GM19438 (cell line): ENCODE results near the gene PLB1.

Source experiments
- ATAC-seq: cut with Tn5 transposase; IDR thresholded peaks from one replicate; pipeline ENCODE4 v1.9.1; 2021; ENCODE audit warnings: low read depth; ENCODE audit not compliant: unreplicated experiment

The PLB1 gene

DNA sequence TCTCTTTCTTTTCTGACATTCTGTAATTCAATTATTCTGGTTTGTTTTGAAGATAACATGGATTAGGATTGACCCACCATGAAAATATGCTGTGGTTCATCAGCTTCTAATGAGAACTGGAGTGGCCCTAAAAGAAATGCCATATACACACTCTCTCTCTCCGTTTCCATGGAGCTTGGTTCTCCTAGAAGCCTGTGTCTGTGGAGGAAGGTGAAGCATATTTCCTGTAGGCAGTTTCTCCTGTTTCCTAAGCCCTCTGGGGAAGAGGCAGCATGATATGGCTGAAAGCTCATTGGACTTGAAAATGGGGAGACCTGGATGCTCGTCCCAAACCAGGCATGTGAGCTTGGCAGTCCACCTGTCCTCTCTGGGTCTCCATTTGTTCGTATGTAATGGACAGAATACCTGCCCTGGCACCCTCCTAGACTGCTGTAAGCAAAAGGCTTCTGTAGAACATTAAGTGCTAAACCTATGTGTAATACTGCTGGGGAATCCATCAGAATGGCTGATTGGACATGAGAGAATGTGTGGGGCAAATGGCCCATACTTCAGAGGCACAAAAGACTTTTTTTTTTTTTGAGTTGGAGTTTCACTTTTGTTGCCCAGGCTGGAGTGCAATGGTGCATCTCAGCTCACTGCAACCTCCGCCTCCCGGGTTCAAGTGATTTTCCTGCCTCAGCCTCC, 180.4 kb downstream of the PLB1 start:
- ATAC-seq: no peak

DNA sequence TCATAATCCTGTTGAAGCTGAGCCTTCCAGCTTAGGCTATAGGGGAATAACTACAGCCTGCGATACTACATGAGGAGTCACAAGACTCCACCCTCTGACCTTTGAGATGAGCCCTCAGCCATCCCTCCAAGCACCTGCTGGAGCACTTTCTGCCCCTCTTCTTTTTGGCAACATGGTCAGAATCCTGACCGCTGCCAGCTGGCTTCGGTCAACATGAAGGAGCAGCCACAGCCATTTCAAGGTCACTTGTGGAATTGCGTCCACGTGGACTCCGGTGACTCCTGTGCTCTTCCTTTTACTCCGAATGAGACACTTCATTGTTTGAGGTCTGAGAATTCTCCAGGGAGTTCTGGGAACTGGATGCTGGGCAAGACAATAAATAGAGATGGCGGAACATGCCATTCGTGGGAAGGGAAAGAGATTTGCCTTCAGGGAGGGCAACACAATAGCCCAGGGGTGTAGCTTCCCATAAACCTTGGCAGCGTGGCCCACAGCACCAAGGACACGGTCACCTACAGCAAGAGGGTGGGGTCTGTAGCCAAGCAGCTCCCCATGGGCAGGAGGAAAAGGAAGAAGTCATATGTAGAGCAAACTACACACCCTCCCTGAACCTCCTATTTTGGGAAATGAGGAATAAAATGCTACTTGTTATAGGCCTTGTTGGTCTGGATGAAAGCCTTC, 182.5 kb downstream of the PLB1 start:
- ATAC-seq: no peak

DNA sequence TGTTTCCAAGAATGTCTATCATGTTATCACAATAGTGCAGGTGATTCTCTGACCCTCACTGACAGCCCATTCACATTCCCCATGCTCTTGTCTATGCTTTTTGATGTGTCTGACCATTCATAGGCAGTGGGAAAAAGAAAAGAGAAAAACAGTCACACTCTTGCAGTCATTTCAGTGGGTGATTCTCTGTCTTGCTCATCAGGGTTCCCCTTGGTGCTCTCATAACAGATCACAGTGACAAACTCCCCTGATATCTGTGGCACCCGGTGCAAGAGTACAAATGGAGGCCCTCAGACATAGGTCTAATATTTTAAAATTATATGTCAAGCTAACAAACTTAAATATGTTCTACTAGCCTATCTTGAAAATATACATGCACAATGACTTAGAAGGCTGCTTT, 183.1 kb downstream of the PLB1 start:
- no peak for ATAC-seq

DNA sequence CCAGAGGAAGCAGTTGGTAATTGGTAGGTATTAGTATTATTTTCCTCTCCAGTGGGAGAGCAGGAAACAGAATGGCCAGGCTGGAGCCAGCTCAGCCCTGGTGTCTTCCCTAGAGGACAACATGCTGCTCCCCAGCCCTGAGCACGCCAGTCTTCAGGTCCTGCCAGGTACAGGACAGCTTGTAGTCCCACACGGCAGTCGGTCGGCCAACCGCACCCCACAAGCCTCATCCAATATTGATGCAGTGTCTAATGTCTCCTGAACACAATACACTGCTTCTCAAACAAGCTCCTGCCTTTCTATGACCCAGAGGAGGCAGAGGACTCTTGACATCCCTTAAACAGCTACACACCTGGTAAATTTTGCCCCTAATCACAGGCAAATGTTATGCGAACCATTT, 184.8 kb downstream of the PLB1 start:
- ATAC-seq: no peak

DNA sequence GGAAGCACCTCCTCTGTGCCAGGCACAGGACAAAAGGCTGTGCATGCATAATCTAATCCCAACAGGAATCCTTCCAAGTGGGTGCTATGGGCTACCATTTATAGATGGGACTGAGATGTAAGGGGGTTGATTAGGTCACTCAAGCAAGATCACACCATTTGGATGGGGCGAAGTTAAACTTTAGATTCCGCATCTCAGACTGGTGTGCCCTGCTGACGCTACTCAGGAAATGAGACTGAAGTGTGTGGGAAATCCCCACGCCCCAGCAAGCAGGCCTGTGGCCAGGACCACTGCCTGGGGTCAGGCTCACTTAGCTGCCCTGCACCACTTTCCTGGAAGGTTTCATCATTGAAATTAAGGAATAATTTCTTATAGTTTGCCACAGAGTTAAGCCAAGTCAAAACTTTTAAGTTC, 185.3 kb downstream of the PLB1 start:
- peak; percentile 94 for ATAC-seq

DNA sequence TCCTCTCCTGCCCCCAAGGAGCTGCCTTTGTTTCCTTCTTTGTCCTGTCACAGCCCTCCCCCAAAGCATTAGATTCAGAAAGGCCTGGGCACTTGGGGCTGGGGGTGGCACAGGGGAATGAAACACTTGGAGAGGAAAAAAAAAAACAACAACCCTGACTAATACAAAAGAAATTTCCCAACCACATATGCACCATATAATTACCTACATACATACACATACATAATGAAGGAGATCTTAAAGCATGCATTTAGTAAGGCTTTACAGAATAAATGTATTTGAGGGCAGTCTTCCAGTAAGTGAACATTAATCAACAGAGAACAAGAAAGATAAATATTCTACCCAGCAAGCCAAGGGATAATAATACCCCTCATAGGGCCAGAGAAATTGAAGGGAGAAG, 185.7 kb downstream of the PLB1 start:
- ATAC-seq: no peak

DNA sequence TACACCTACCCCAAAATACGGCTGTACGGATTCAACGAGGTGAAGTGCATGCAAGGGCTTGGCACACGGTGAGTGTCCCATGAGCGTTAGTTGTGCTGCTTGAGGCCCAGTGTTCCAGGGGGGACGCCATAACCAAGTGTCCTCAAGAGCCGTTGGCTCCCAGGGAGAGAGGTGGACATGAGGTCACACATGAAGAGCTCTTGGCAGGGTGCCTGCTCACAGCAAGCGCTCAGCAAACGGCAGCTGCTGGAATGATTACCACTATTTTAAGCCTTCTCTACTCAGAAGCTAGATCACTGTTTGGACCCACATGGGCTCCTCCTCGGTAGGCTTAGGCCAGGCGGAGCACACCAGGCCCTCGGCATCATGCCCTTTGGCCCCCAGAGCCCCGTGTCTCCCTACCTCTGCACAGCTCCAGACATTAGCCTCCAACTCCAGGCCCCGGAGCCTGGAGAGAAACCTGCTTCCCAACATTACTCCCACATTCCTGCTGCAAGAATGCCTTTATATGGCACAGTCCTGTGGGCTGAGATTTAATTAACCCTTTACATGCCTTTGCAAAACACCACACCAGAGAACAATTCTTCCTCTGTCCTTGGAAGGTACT, 187.3 kb downstream of the PLB1 start:
- no peak for ATAC-seq

DNA sequence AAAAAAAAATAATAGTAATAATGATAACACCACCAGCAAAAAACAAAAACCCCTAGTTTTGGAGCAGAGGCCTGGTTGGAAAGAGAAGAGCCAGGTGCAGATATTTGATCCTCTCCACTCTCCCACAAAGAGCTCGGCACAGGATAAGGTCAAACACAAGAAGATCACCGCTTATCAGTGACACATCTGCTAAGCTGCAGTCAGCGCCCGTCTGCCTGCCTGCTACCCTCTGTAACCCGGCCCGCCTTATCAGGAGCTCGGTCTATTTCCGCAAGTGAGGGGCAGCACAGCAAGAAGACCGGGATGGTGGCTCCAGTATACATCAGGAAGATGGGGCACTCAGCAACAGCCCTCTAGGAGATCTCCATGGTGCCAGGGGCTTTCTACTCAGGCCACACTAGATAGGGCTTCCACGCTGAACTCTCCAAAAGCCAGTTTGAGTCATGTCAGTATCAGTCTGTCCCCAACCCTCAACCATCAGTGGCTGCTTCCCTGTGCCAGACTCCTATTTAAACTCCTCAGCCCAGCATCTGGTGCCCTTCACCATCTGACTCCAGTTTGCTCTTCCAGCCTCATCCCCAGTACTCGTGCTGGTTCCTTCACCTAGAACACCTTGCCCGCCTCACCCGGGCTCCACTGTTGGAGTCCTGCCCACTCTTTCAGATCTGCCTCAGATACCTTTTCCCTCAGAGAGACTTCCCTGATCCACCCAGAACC, 188.4 kb downstream of the PLB1 start:
- no peak for ATAC-seq

DNA sequence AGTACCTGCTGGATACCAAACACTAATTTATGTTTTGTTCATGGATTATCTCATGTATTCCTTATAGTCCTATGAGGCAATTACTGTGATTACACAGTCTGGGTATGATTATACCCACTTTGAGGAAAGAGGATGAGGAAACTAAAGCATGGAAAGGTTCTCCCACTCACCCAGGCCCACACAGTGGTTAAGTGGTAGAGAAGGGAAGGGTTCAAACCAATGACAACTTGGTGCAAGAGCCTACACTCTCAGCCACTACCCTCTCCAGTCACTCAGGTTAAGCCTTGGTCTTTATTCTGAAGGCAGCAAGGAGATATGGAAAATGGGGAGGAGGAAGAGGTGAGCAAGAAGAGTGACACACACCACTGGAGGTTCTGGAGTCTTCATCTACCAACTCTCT, 191.3 kb downstream of the PLB1 start:
- ATAC-seq: no peak

DNA sequence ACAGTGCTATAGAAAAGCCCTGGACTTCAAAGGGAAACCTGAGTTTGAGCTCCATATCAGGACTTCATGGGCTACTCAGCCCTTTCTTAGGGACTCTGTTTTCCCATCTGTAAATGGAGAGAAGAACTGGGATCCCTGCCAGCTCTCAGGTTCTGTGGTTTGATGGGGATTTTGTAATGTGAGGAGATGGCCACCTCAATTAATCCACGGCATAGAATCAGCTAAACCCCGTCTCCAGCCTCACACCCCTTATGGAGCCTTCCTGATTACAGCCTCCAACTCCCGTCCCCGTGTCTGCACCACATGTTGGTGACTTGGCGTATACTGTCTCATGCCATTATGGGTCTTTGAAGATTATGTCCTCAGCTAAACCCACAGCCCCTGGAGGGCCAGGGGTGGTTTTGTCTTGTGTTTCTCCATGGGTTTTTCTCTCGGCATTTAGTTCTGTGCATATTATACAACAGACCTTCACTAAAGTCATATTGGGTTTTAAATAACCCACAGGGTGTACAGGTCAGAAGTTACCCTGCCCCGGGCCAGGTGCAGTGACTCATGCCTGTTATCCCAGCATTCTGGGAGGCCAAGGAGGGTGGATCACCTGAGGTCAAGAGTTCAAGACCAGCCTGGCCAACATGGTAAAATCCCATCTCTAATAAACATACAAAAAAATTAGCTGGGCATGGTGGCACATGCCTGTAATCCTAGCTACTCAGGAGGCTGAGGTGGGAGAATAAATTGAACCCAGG, 192.0 kb downstream of the PLB1 start:
- no peak for ATAC-seq

DNA sequence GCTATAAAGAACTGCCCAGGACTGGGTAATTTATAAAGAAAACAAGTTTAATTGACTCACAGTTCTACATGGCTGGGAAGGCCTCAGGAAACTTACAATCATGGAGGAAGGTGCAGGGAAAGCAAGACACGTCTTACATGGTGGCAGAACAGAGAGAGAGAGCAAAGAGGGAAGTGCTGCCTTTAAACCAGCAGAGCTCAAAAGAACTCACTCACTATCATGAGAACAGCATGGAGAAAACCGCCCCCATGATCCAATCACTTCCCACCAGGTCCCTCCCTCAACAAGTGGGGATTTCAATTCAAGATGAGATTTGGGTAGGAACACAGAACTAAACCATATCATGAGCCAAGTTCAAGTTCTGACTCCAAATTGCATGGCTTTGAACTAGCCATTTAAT, 193.0 kb downstream of the PLB1 start:
- no peak for ATAC-seq

DNA sequence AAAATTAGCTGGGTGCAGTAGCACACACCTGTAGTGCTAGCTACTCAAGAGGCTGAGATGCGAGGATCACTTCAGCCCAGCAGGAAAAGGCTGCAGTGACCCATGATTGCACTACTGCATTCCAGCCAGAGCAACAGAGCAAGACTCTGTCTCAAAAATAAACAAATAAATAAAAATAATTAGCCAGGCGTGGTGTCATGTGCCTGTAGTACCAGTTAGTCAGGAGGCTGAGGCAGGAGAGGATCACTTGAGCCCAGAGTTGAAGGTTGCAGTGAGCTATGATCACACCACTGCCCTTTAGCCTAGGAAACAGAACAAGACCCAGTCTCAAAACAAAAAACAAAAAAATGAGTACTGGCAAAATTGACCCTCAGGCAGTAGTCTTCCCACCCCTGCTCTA, 193.9 kb downstream of the PLB1 start:
- no peak for ATAC-seq

DNA sequence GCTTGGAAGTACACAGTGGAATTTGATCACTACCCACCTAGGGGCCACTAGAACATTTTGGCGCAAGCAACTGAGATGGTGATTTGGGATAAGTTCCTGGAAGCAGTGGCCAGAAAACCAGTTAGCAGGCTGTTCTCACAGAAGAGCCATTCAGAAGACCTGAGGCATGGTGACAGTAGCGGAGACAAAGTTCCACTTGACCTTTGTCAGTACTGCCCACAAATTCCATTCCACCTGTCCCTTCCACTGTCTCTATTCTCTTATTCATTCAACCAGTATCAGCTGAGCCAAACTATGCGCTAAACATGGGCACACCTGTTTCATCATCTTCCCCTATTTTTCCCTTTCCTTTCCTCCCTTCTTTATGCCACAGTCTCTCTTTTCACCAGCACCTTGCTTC, 196.6 kb downstream of the PLB1 start:
- ATAC-seq: no peak

DNA sequence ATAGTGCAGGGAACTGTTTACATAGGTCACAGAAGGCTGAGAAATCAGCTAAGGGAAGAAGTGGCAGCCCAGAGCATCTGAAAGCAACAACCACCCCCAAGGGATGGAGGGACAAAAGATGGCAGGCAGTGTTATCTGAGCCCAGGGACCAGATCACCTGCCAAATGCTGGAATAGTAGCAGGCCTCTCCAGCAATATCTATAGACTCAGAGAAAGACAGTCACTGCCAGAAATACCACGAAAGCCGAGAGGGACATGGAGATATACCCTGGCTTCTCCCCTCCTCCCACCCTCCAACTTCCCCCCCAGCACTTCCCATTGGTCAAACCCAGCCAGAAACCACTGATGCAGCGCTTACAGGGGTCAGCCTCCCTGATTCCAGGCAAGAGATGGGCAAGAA, 197.4 kb downstream of the PLB1 start:
- no peak for ATAC-seq
